GM19455 (cell line): ENCODE data around the gene LPIN1.
A peak's percentile ranks its signal among the peaks of the same experiment; 100 is the strongest.
"Not testable (repeated sequence)": the region's sequence is repeated elsewhere in the genome, so short reads cannot be mapped to it uniquely, and the experiment has no call there.

Experiments
- ATAC-seq: cut with Tn5 transposase; IDR thresholded peaks from one replicate; pipeline ENCODE4 v1.9.1; 2021; ENCODE audit not compliant: unreplicated experiment

Gene LPIN1

GRCh38 chr2:11809586-11810236 lies 63.3 kb downstream of the LPIN1 start:
- no peak for ATAC-seq

- no peak for ATAC-seq
Observed at GRCh38 chr2:11810237-11810977, 64.0 kb downstream of the LPIN1 start.

- no peak for ATAC-seq
Observed at GRCh38 chr2:11811036-11811654, 64.7 kb downstream of the LPIN1 start.

- no peak for ATAC-seq
Observed at GRCh38 chr2:11812466-11813248, 66.2 kb downstream of the LPIN1 start.

- not testable (repeated sequence) for ATAC-seq
Observed at GRCh38 chr2:11813345-11813744, 66.9 kb downstream of the LPIN1 start.

GRCh38 chr2:11813951-11814350 lies 67.5 kb downstream of the LPIN1 start:
- ATAC-seq = no peak

GRCh38 chr2:11814979-11815510 lies 68.6 kb downstream of the LPIN1 start:
- no peak for ATAC-seq

DNA sequence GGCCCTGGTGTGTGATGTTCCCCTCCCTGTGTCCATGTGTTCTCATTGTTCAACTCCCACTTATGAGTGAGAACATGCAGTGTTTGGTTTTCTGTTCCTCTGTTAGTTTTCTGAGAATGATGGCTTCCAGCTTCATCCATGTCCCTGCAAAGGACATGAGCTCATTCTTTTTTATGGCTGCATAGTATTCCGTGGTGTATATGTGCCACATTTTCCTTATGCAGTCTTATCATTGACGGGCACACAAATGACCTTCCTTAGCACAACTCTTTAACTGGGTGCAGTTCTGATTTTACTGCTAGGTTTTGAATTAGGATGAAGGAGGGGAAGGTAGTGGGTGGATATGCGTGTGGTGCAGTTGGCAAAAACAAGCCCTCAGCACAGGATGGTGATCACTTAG lies 70.5 kb downstream of the LPIN1 start:
- ATAC-seq = not testable (repeated sequence)

DNA sequence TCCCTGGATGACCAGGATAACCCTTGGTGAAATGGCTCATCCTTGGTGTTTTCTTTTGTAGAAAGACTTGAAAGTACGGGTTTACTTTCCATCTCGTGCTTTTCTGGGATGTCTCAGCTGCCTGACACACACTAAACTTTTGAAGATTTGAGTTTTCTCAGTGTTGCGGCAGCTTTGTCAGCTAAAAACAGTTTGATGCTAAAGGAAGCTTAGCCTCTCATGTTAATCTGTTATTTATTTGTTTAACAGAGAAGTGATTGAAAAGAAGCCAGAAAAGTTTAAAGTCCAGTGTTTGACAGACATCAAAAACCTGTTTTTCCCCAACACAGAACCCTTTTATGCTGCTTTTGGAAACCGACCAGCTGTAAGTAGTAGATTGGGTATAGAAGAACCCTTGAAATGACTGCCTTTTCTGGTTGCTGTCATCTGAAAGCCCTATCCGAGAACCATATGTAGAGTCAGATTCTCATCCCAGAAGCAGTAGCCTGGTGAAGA lies 72.8 kb downstream of the LPIN1 start:
- no peak for ATAC-seq

GRCh38 chr2:11820650-11821049 lies 74.2 kb downstream of the LPIN1 start:
- no peak for ATAC-seq

- ATAC-seq = no peak
Observed at GRCh38 chr2:11821705-11822104, 75.3 kb downstream of the LPIN1 start.

DNA sequence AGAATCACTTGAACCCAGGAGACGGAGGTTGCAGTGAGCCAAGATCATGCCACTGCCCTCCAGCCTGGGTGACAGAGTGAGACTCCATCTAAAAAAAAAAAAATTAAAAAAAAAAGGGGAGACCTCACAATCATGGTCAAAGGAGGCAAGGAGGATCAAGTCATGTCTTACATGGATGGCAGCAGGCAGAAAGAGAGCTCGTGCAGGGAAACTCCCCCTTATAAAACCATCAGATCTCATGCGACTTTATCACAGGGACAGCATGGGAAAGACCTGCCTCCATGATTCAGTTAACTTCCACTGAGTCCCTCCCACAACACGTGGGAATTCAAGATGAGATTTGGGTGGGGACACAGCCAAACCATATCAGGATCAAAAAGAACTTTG lies 75.9 kb downstream of the LPIN1 start:
- not testable (repeated sequence) for ATAC-seq

GRCh38 chr2:11822746-11823451 lies 76.5 kb downstream of the LPIN1 start:
- ATAC-seq = no peak

DNA sequence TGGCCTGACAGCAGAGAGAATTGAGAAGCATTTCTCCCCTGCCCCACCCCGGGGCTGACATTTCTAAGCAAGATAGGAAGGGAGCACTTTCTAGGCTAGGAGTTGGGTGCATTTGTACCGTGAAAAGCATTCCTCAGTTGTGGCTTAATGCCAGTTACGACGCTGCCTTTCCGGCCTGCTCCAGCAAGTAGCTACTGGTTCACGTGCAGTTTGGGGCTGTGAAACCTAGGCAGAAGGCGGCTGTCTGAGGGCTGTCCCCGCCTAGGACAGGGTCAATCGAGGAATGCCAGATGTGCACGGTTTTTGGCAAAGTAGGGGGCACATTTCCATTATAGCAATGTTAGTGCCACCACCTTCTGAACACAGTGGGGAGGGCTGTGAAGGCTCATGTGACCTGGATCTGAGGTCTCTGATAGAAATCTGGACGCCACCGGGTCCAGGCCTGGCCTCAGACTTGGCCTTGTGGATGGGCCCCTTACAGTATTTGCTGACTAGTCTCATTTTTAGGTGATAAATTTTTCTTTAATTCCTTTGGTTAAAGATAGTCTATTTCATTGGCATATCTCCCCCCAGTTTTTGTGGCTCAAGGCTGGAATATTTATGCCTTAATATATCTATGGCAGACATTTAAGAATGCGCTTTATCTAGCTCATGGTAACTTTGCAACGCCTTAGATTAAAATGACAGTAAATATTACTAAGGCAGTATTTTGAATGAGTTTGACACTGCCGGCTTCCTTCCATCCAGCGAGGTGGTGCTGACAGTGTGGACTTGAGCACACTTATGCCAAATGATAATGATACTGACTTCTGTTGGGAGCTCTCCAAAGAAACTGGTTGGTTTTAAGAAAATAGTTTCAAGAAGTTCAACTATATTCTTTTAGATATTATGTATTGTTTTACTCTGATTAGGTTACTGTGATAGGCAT lies 78.7 kb downstream of the LPIN1 start:
- no peak for ATAC-seq

DNA sequence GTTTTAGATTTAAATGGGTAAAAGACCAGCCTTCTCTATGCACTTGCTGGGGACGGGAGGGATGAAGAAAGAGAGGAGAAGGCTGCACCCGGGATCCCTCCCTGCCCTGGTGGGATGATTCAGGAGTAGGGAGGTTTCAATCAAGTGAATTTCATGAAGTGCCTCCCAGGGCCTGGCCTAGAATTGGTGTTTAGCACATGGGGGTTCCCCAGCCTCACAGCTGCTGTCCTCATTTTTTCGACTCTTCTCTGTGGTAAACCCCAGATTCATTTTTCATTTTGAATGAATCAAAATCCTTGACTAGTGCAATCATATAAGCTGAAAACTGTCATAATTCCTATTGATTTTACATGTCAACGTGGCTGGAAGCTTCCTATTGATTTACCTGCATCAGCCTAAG lies 81.1 kb downstream of the LPIN1 start:
- ATAC-seq = no peak

DNA sequence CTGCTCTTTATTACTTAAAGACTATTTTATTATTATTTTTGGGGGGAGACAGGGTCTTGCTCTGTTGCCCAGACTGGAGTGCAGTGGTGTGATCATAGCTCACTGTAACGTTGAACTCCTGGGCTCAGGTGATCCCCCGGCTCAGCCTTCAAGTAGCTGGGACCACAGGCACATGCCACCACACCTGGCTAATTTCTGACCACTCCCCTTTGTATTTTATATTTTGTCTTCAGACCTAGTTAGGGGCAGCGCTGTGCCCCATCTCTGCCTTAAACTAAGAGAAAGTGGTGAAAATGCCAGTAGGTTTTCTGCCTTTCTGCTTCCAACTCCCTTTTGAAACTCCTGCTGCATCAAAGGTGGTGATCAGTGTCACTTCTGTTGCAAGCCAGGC lies 82.5 kb downstream of the LPIN1 start:
- no peak for ATAC-seq

- peak; percentile 29 for ATAC-seq
Observed at GRCh38 chr2:11829324-11829946, 83.0 kb downstream of the LPIN1 start.

DNA sequence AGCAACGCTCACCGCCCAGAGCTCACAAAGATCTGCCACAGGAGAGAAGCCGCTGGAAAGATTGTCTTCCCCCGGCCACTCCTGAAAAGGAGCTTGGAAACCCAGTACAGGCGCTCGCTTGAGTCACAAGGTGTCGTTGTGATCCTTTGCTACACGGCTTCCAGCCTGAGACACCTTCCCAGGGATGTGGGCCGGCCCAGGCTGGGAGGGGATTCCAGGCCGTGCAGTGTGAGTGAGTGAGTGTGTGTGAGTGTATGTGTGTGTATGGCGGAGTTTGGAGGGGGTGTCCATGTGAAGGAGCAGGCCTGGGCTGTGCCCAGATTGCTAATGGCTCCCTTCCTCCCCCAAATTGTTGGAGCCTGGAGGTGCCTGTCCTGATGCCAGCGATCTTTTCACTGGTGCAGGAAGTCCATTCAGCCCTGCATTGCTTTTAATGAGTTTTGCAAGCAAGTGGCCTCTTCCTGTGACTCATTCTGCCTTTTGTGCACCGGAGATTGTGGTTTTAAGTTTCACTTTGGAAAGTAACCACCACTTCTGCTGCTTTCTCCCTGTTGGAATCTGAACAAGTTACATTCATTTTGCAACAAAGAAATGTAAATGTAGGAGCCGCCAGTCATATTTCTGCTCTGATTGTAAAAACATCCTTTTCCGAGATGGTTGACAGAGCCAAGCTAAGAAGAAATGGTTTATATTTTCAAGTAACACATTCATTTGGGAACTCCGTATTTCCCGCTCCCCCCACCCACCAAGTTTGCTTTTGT lies 83.7 kb downstream of the LPIN1 start:
- ATAC-seq = peak; percentile 79
